Smooth muscle cell (in vitro differentiated cells): ENCODE measurements around the gene CNRIP1. TPM values are rescaled to one million over a fixed set of nuclear protein-coding genes. Genes with fewer than 3 reads are reported as not detected.

ENCODE experiments used
- DNase-seq: peaks from one replicate; lab custom pipeline; 2025; ENCODE audit not compliant: unreplicated experiment; lab: John Stamatoyannopoulos, UW
- H2AFZ ChIP-seq: fragments of 200-600 bp; sonication (generic); 2 replicates; pipeline ENCODE4 v1.6.0; 2016; ENCODE audit warnings: antibody characterized with exemption, low read depth, mild to moderate bottlenecking
- H3F3A ChIP-seq: fragments of 200-600 bp; sonication (generic); 2 replicates; pipeline ENCODE4 v1.6.0; 2017; ENCODE audit warnings: antibody characterized with exemption, low read depth
- H3K27ac ChIP-seq: fragments of 200-600 bp; sonication (generic); 2 replicates; pipeline ENCODE4 v1.5.1; 2016; ENCODE audit warnings: low read depth, mild to moderate bottlenecking
- H3K27me3 ChIP-seq: fragments of 200-600 bp; sonication (generic); 2 replicates; pipeline ENCODE4 v1.6.1; 2016; ENCODE audit warnings: low read depth, mild to moderate bottlenecking
- H3K36me3 ChIP-seq: fragments of 200-600 bp; sonication (generic); 2 replicates; pipeline ENCODE4 v1.5.1; 2016; ENCODE audit warnings: low read depth
- H3K4me1 ChIP-seq: fragments of 200-600 bp; sonication (generic); 2 replicates; pipeline ENCODE4 v1.5.1; 2016; ENCODE audit warnings: low read depth
- H3K4me2 ChIP-seq: fragments of 200-600 bp; sonication (generic); 2 replicates; pipeline ENCODE4 v1.6.0; 2016; ENCODE audit warnings: mild to moderate bottlenecking
- H3K4me3 ChIP-seq: fragments of 200-600 bp; sonication (generic); 2 replicates; pipeline ENCODE4 v1.5.1; 2016; ENCODE audit warnings: mild to moderate bottlenecking
- H3K79me2 ChIP-seq: fragments of 200-600 bp; sonication (generic); 2 replicates; pipeline ENCODE4 v1.6.0; 2016; ENCODE audit warnings: low read depth, mild to moderate bottlenecking
- H3K9ac ChIP-seq: fragments of 200-600 bp; sonication (generic); 2 replicates; pipeline ENCODE4 v1.6.0; 2016; ENCODE audit warnings: low read depth
- H3K9me3 ChIP-seq: fragments of 200-600 bp; sonication (generic); replicated peaks from 2 replicates; pipeline ENCODE4 v1.5.1; 2016; ENCODE audit warnings: low read depth
- H4K20me1 ChIP-seq: fragments of 200-600 bp; sonication (generic); 2 replicates; pipeline ENCODE4 v1.6.0; 2016; ENCODE audit warnings: low read depth
- WGBS: methylation state at CpG from one replicate; pipeline ENCODE4 v1.1.7; 2016; ENCODE audit warnings: low lambda C conversion rate; 5-methylcytosine and 5-hydroxymethylcytosine counted together
- polyA plus RNA-seq: library from polyadenylated mRNA; unstranded; fragments of >200 nt; fragmentation: Nextera tagmentation; extraction: Ambion mirVana; gene quantifications from 2 replicates; pipeline ENCODE4 v1.2.1, GENCODE V29; 2016
- total RNA-seq: library from RNA; depleted of rRNA; stranded (reverse); fragments of >200 nt; gene quantifications from 2 replicates; pipeline ENCODE4 v1.2.3, GENCODE V29; 2014
- TF ChIP-seq, protein P1 (sequence below): fragments of 200-600 bp; sonication (generic); IDR thresholded peaks from 2 replicates; pipeline ENCODE4 v1.5.1; 2017; ENCODE audit warnings: borderline replicate concordance, mild to moderate bottlenecking, antibody characterized with exemption; ENCODE audit not compliant: insufficient read depth, poor library complexity, severe bottlenecking

The CNRIP1 gene
- total and polyA plus RNA-seq, 2 experiments from 2014 or later = 1.7 to 3.0 TPM

GRCh38 chr2:68248806-68249205 is 70.9 kb downstream of the CNRIP1 start:
- H3K79me2 ChIP-seq = peaks cover 77% of the 10 kb centered on the region
- H4K20me1 ChIP-seq = peaks cover 76% of the 10 kb centered on the region
- no peaks in the 10 kb centered on the region for H3K27me3 ChIP-seq
- TF ChIP-seq, protein P1, sequence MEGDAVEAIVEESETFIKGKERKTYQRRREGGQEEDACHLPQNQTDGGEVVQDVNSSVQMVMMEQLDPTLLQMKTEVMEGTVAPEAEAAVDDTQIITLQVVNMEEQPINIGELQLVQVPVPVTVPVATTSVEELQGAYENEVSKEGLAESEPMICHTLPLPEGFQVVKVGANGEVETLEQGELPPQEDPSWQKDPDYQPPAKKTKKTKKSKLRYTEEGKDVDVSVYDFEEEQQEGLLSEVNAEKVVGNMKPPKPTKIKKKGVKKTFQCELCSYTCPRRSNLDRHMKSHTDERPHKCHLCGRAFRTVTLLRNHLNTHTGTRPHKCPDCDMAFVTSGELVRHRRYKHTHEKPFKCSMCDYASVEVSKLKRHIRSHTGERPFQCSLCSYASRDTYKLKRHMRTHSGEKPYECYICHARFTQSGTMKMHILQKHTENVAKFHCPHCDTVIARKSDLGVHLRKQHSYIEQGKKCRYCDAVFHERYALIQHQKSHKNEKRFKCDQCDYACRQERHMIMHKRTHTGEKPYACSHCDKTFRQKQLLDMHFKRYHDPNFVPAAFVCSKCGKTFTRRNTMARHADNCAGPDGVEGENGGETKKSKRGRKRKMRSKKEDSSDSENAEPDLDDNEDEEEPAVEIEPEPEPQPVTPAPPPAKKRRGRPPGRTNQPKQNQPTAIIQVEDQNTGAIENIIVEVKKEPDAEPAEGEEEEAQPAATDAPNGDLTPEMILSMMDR = no peak
- no peaks in the 10 kb centered on the region for H3K9me3 ChIP-seq
- H3K36me3 ChIP-seq = no peaks in the 10 kb centered on the region
- H3K9ac ChIP-seq = no peak overlapping the region
- H3K4me2 ChIP-seq = peak overlapping the region; percentile 92
- 80% methylated on average over 2 of the region's 2 CpGs for WGBS
- no peak for DNase-seq
- H2AFZ ChIP-seq = no peak overlapping the region
- peaks cover 30% of the 10 kb centered on the region for H3K4me1 ChIP-seq
- peak overlapping the region; percentile 94 for H3K27ac ChIP-seq
- peaks cover 10% of the 10 kb centered on the region for H3F3A ChIP-seq
- H3K4me3 ChIP-seq = peak overlapping the region; percentile 97

DNA sequence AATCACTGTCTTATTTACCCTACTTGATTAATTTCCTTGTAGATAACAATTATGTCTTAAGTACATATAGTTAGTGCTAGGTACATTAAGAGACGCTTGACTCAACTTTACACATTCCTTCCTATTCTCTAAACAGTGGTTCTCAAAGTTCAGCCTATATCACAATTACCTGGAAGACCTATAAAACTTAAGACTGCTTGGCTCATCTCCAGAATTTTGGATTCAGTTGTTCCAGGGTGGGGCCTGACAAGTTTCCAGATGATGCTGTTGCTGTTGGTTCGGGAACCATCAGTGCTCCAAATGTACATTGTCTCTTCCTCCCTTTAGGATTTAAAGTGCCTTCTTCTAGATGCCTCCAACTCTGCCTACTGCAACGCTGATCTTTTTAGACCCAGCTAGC is 71.4 kb downstream of the CNRIP1 start:
- Histone ChIP-seq H3K4me1 (peaks cover 30% of the 10 kb centered on the region), H3K9ac (no peak overlapping the region), H3K4me2 (peak overlapping the region; percentile 92), H2AFZ (no peak overlapping the region), H3K27me3 (no peaks in the 10 kb centered on the region), H3K27ac (no peak overlapping the region), H3F3A (peaks cover 10% of the 10 kb centered on the region), H3K4me3 (no peak overlapping the region), H3K79me2 (peaks cover 82% of the 10 kb centered on the region), H3K9me3 (no peaks in the 10 kb centered on the region), H3K36me3 (no peaks in the 10 kb centered on the region), H4K20me1 (peaks cover 80% of the 10 kb centered on the region)
- TF ChIP-seq, protein P1 = no peak
- DNase-seq = no peak
- 98% methylated on average over 3 of the region's 3 CpGs for WGBS

GRCh38 chr2:68246396-68246795 is 73.4 kb downstream of the CNRIP1 start:
- Histone ChIP-seq H3K79me2 (peaks cover 100% of the 10 kb centered on the region), H3K4me1 (peaks cover 30% of the 10 kb centered on the region), H3F3A (peaks cover 2% of the 10 kb centered on the region), H3K4me2 (no peak overlapping the region), H3K27ac (no peak overlapping the region), H3K36me3 (no peaks in the 10 kb centered on the region), H4K20me1 (peaks cover 99% of the 10 kb centered on the region), H3K4me3 (no peak overlapping the region), H2AFZ (no peak overlapping the region), H3K9ac (no peak overlapping the region), H3K27me3 (no peaks in the 10 kb centered on the region), H3K9me3 (no peaks in the 10 kb centered on the region)
- DNase-seq = no peak
- 85% methylated on average over 1 of the region's 1 CpG for WGBS
- TF ChIP-seq, protein P1 = no peak

DNA sequence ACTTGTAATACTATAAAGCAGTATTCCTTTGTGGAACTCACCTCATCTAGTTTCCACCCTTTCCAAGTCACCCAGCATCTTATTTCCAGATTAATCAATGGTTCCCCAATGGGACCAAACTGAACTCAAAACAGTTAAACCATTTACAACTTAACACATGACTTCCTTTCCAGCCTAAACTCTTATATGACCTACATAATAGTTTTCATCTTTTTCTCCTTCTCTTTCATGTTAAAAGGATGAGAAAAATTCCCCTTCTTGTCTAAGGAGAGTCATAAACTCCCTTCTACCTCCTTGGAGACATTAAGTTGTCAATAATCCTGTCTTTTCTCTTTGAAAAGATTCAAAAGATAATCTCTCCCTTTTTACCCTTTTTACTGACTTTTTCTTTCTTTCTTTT is 74.1 kb downstream of the CNRIP1 start:
- TF ChIP-seq, protein P1 = no peak
- Histone ChIP-seq H2AFZ (no peak overlapping the region), H4K20me1 (peaks cover 100% of the 10 kb centered on the region), H3K4me1 (peaks cover 30% of the 10 kb centered on the region), H3K27ac (no peak overlapping the region), H3K9ac (no peak overlapping the region), H3K27me3 (no peaks in the 10 kb centered on the region), H3K4me2 (no peak overlapping the region), H3K4me3 (no peak overlapping the region), H3K79me2 (peaks cover 100% of the 10 kb centered on the region), H3K9me3 (no peaks in the 10 kb centered on the region), H3K36me3 (no peaks in the 10 kb centered on the region), H3F3A (no peaks in the 10 kb centered on the region)
- no peak for DNase-seq
